HEK293T (cell line): Measurements from ENCODE around the gene CA5B.

Experiments
- CTCF ChIA-PET: fragments of 350-600 bp; formaldehyde crosslinking; extraction: SDS; loops from one replicate; lab custom pipeline; 2021; ENCODE audit warnings: antibody characterized with exemption, inconsistent platforms; lab: Yijun Ruan, JAX
- POLR2A ChIA-PET: fragments of 350-600 bp; formaldehyde crosslinking; extraction: SDS; loops from one replicate; lab custom pipeline; 2020; ENCODE audit warnings: antibody characterized with exemption, inconsistent platforms; lab: Yijun Ruan, JAX
- DNase-seq: peaks from one replicate; pipeline ENCODE4 v3.0.0; 2012; ENCODE audit warnings: mixed read lengths; ENCODE audit errors: extremely low spot score
- ARNT ChIP-seq: fragments of 450-650 bp; IDR thresholded peaks from 2 replicates; pipeline ENCODE4 v1.6.1; 2017; ENCODE audit warnings: mild to moderate bottlenecking
- BHLHE40 ChIP-seq: fragments of 450-650 bp; IDR thresholded peaks from 2 replicates; pipeline ENCODE4 v1.6.1; 2016; ENCODE audit warnings: mild to moderate bottlenecking, moderate library complexity, borderline replicate concordance
- CTBP1 ChIP-seq: fragments of 450-650 bp; IDR thresholded peaks from 2 replicates; pipeline ENCODE4 v1.6.1; 2016; ENCODE audit warnings: borderline replicate concordance
- ELF4 ChIP-seq: fragments of 450-650 bp; IDR thresholded peaks from 2 replicates; pipeline ENCODE4 v1.6.1; 2017; ENCODE audit warnings: antibody characterized with exemption
- FOXA1 ChIP-seq: fragments of 450-650 bp; IDR thresholded peaks from 2 replicates; pipeline ENCODE4 v1.6.1; 2016; ENCODE audit warnings: mild to moderate bottlenecking
- FOXK2 ChIP-seq: fragments of 450-650 bp; IDR thresholded peaks from 2 replicates; pipeline ENCODE4 v1.6.1; 2016; ENCODE audit warnings: mild to moderate bottlenecking
- FOXM1 ChIP-seq: fragments of 450-650 bp; IDR thresholded peaks from 2 replicates; pipeline ENCODE4 v1.6.1; 2017; ENCODE audit warnings: mild to moderate bottlenecking, borderline replicate concordance
- HDGF ChIP-seq: fragments of 450-650 bp; IDR thresholded peaks from 2 replicates; pipeline ENCODE4 v1.6.1; 2017; ENCODE audit warnings: antibody characterized with exemption, borderline replicate concordance
- L3MBTL2 ChIP-seq: fragments of 450-650 bp; conservative IDR thresholded peaks from 2 replicates; pipeline ENCODE4 v1.6.1; 2016; ENCODE audit warnings: mild to moderate bottlenecking
- LEF1 ChIP-seq: fragments of 450-650 bp; IDR thresholded peaks from 2 replicates; pipeline ENCODE4 v1.6.1; 2017; ENCODE audit warnings: mild to moderate bottlenecking, borderline replicate concordance
- NFRKB ChIP-seq: fragments of 450-650 bp; IDR thresholded peaks from 2 replicates; pipeline ENCODE4 v1.6.1; 2016; ENCODE audit warnings: mild to moderate bottlenecking, moderate library complexity
- PKNOX1 ChIP-seq: fragments of 450-650 bp; IDR thresholded peaks from 2 replicates; pipeline ENCODE4 v1.6.1; 2016
- SP1 ChIP-seq: fragments of 450-650 bp; IDR thresholded peaks from 2 replicates; pipeline ENCODE4 v1.6.1; 2017
- SUZ12 ChIP-seq: fragments of 450-650 bp; IDR thresholded peaks from 2 replicates; pipeline ENCODE4 v1.6.1; 2016; ENCODE audit warnings: mild to moderate bottlenecking
- TARDBP ChIP-seq: fragments of 450-650 bp; IDR thresholded peaks from 2 replicates; pipeline ENCODE4 v1.6.1; 2016
- ZNF384 ChIP-seq: fragments of 450-650 bp; IDR thresholded peaks from 2 replicates; pipeline ENCODE4 v1.6.1; 2016

CA5B gene

GRCh38 chrX:15747626-15748173, 9.6 kb downstream of the CA5B start:
- no peak for TF ChIP-seq ZNF384
- TF ChIP-seq ELF4: no peak
- TF ChIP-seq BHLHE40: no peak
- no peak for TF ChIP-seq PKNOX1
- no peak for TF ChIP-seq L3MBTL2
- no peak for TF ChIP-seq SUZ12
- TF ChIP-seq CTBP1: no peak
- TF ChIP-seq LEF1: no peak
- TF ChIP-seq TARDBP: no peak
- TF ChIP-seq NFRKB: no peak
- TF ChIP-seq FOXA1: no peak
- TF ChIP-seq SP1: no peak
- TF ChIP-seq FOXM1: no peak
- TF ChIP-seq FOXK2: no peak
- no peak for TF ChIP-seq ARNT
- TF ChIP-seq HDGF: no peak
- ChIA-PET CTCF (no interaction called here), POLR2A (no interaction called here)
- DNase-seq: no peak

- POLR2A ChIA-PET: interaction anchor here (0.6 kb wide), 1 partner anchor 106 kb away, joined by 4 read pairs; no protein-coding TSS in a partner anchor
- no peak for DNase-seq
Measured at GRCh38 chrX:15748841-15749240, 10.8 kb downstream of the CA5B start.

GRCh38 chrX:15749642-15750610, 11.9 kb downstream of the CA5B start:
- POLR2A ChIA-PET: interaction anchor here (0.6 kb wide), 1 partner anchor 105 kb away, joined by 4 read pairs; no protein-coding TSS in a partner anchor
- TF ChIP-seq TARDBP (no peak), CTBP1 (no peak), L3MBTL2 (no peak), SUZ12 (no peak), PKNOX1 (no peak), ELF4 (no peak), FOXK2 (no peak), NFRKB (no peak), ARNT (no peak)
- DNase-seq: no peak
- CTCF ChIA-PET: interaction anchor here (0.5 to 0.6 kb wide), 2 partner anchors 12 to 88 kb away, joined by 3 to 5 read pairs; partner anchors contain the start of gene CA5B

More at GRCh38 chrX:15748841-15749240, 10.8 kb downstream of the CA5B start:
- TF ChIP-seq NFRKB: no peak
- no peak for TF ChIP-seq FOXM1
- TF ChIP-seq HDGF: no peak
- no peak for TF ChIP-seq L3MBTL2
- CTCF ChIA-PET: no interaction called here

GRCh38 chrX:15750611-15751154, 12.6 kb downstream of the CA5B start:
- ChIA-PET CTCF (interaction anchor here (0.6 kb wide), 1 partner anchor 13 kb away, joined by 3 read pairs; the partner anchor contains the start of gene CA5B), POLR2A (no interaction called here)
- no peak for TF ChIP-seq LEF1
- no peak for TF ChIP-seq PKNOX1
- no peak for TF ChIP-seq NFRKB
- no peak for TF ChIP-seq L3MBTL2
- TF ChIP-seq SUZ12: no peak
- no peak for TF ChIP-seq ELF4
- TF ChIP-seq SP1: no peak
- TF ChIP-seq CTBP1: no peak
- no peak for TF ChIP-seq FOXM1
- TF ChIP-seq ARNT: no peak
- no peak for TF ChIP-seq TARDBP
- TF ChIP-seq ZNF384: no peak
- TF ChIP-seq HDGF: no peak
- no peak for TF ChIP-seq BHLHE40
- no peak for TF ChIP-seq FOXA1
- DNase-seq: no peak

- DNase-seq: no peak
- TF ChIP-seq NFRKB (no peak), LEF1 (no peak), CTBP1 (0 out of 2 replicates have a peak, but pooled peaks have one; percentile 30)
- CTCF ChIA-PET: no interaction called here
- POLR2A ChIA-PET: no interaction called here
Measured at GRCh38 chrX:15751155-15751819, 13.2 kb downstream of the CA5B start.
